Measurements from ENCODE around the gene KIF18A. TPM values are rescaled to one million over a fixed set of nuclear protein-coding genes. Genes with fewer than 3 reads are reported as not detected.
"Not testable (repeated sequence)": the region's sequence is repeated elsewhere in the genome, so short reads cannot be mapped to it uniquely, and the experiment has no call there.

Gene KIF18A
- total and polyA plus RNA-seq, 5 experiments from 2014 or later = 0.20 to 1.2 (median 0.41) TPM

DNA sequence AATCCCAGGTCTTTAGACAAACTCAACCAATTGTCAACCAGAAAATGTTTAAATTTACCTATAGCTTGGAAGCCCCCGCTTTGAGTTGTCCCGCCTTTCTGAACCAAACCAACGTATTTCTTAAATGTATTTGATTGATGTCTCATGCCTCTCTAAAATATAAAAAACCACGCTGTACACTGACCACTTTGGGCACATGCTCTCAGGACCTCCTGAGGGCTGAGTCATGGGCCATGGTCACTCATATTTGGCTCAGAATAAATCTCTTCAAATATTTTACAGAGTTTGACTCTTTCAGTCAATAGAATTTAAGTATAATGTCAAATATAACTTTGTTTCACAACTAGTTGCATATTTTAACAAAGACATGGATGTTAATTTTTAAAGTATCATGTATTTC lies 5.7 kb downstream of the KIF18A start:
- H3K4me1 Mint-ChIP-seq, H3K27me3 Mint-ChIP-seq, ATAC-seq, H3K4me3 Mint-ChIP-seq, H3K9me3 Mint-ChIP-seq, H3K36me3 Mint-ChIP-seq, DNase-seq, POLR2A ChIA-PET: not testable (repeated sequence)
- peak overlapping the region in 1 of 10 donors; percentile 28 for H3K27ac Mint-ChIP-seq

- Mint-ChIP-seq H3K27ac (no peak overlapping the region), H3K36me3 (no peaks in the 10 kb centered on the region)
- POLR2A ChIA-PET = no interaction called here
Observed at GRCh38 chr11:28100665-28101064, 7.3 kb downstream of the KIF18A start.

GRCh38 chr11:28099715-28100114 lies 8.2 kb downstream of the KIF18A start:
- no peak overlapping the region for H3K27ac Mint-ChIP-seq
- ATAC-seq (no peak), DNase-seq (no peak)
- no peaks in the 10 kb centered on the region for H3K9me3 Mint-ChIP-seq
- H3K4me3 Mint-ChIP-seq = no peak overlapping the region
- no peaks in the 10 kb centered on the region for H3K36me3 Mint-ChIP-seq
- peaks cover 0 to 4% (median 0%) of the 10 kb centered on the region in 5 donors for H3K27me3 Mint-ChIP-seq
- peaks cover 0 to 2% (median 0%) of the 10 kb centered on the region in 4 donors for H3K4me1 Mint-ChIP-seq
- POLR2A ChIA-PET = interaction anchor here (0.7 kb wide), 1 partner anchor 9 kb away, joined by 4 read pairs; no protein-coding TSS in a partner anchor

More at GRCh38 chr11:28100665-28101064, 7.3 kb downstream of the KIF18A start:
- Mint-ChIP-seq H3K4me3 (no peak overlapping the region), H3K4me1 (peaks cover 0 to 2% (median 0%) of the 10 kb centered on the region in 4 donors), H3K27me3 (peaks cover 0 to 4% (median 0%) of the 10 kb centered on the region in 5 donors), H3K9me3 (no peaks in the 10 kb centered on the region)
- no peak for DNase-seq
- no peak for ATAC-seq

DNA sequence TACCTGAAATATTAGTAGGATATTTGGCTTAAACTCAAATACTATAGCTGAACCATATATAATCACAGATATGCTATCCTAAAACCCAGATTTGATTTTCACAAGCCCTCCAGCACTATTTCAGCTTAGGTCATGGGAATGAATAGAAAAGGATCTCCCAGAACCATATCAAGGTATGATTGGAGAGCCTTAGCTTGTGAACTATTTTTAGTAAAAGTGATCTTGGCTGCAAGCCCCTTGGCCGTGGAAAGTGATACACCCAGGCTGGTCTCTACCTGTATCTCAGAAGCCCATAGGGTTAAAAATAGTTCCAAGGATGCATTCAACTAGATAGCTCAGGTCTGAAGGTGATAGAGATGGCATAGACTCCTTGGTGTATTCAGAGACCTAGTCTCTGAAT lies 9.7 kb downstream of the KIF18A start:
- Mint-ChIP-seq H3K27me3 (peaks cover 0 to 4% (median 0%) of the 10 kb centered on the region in 5 donors), H3K4me3 (no peak overlapping the region), H3K27ac (no peak overlapping the region), H3K36me3 (no peaks in the 10 kb centered on the region), H3K4me1 (peaks cover 0 to 2% (median 0%) of the 10 kb centered on the region in 4 donors), H3K9me3 (no peaks in the 10 kb centered on the region)
- POLR2A ChIA-PET = no interaction called here
- ATAC-seq (no peak), DNase-seq (no peak)

GRCh38 chr11:28092786-28093185 lies 15.2 kb downstream of the KIF18A start:
- Mint-ChIP-seq H3K4me3 (no peak overlapping the region), H3K27ac (no peak overlapping the region), H3K36me3 (no peaks in the 10 kb centered on the region), H3K9me3 (no peaks in the 10 kb centered on the region), H3K27me3 (no peaks in the 10 kb centered on the region), H3K4me1 (no peaks in the 10 kb centered on the region)
- ATAC-seq (no peak), DNase-seq (no peak)
- POLR2A ChIA-PET = no interaction called here

DNA sequence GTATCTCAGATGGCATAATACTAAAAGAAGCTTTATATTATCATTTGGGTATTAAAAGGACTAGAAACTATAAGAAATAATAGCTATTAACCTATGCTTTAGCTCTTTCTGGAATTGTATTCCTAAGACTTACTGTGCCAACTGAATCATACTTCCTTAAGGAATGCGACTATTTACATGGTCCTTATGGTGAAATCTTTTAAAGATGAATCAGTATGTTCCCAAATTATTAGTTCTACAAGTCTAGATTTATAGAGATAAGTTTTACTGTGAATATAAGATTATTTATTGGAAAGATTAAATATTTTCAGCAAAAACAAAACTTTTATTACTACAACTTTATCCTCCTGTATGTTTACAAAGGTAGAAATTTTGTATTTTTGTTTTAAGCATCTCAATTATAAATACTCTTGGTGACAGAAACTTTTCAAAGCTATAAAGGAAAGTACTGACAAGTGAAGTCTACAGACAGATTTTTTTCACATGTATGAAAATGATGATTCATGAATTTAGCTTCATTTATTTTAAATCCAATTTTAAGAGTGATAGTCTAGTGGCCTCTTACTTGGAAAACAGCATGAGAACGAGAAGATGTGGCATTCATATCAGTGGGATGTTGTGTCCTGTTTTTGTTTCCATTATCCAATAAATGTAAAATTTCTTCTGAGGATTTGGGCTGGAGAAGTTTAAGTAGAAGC lies 17.8 kb downstream of the KIF18A start:
- Mint-ChIP-seq H3K4me1 (no peaks in the 10 kb centered on the region), H3K4me3 (no peak overlapping the region), H3K9me3 (no peaks in the 10 kb centered on the region), H3K27me3 (no peaks in the 10 kb centered on the region), H3K27ac (no peak overlapping the region), H3K36me3 (no peaks in the 10 kb centered on the region)
- DNase-seq (no peak), ATAC-seq (no peak)
- POLR2A ChIA-PET = no interaction called here

GRCh38 chr11:28089378-28089777 lies 18.6 kb downstream of the KIF18A start:
- no peaks in the 10 kb centered on the region for H3K9me3 Mint-ChIP-seq
- no peak for ATAC-seq
- no peaks in the 10 kb centered on the region for H3K4me1 Mint-ChIP-seq
- no peaks in the 10 kb centered on the region for H3K36me3 Mint-ChIP-seq
- no peak for DNase-seq
- no peak overlapping the region for H3K4me3 Mint-ChIP-seq
- no peaks in the 10 kb centered on the region for H3K27me3 Mint-ChIP-seq
- H3K27ac Mint-ChIP-seq = no peak overlapping the region
- POLR2A ChIA-PET = no interaction called here

GRCh38 chr11:28087693-28088092 lies 20.3 kb downstream of the KIF18A start:
- H3K27ac Mint-ChIP-seq, H3K36me3 Mint-ChIP-seq, H3K27me3 Mint-ChIP-seq, H3K9me3 Mint-ChIP-seq, DNase-seq, POLR2A ChIA-PET, H3K4me3 Mint-ChIP-seq, ATAC-seq, H3K4me1 Mint-ChIP-seq: not testable (repeated sequence)

- H3K9me3 Mint-ChIP-seq, DNase-seq, ATAC-seq, H3K4me1 Mint-ChIP-seq, H3K4me3 Mint-ChIP-seq, H3K27me3 Mint-ChIP-seq, H3K36me3 Mint-ChIP-seq, POLR2A ChIA-PET, H3K27ac Mint-ChIP-seq: not testable (repeated sequence)
Observed at GRCh38 chr11:28087192-28087591, 20.8 kb downstream of the KIF18A start.

GRCh38 chr11:28086569-28086968 lies 21.4 kb downstream of the KIF18A start:
- Mint-ChIP-seq H3K36me3 (no peaks in the 10 kb centered on the region), H3K9me3 (no peaks in the 10 kb centered on the region), H3K27me3 (no peaks in the 10 kb centered on the region), H3K27ac (no peak overlapping the region), H3K4me3 (no peak overlapping the region), H3K4me1 (no peaks in the 10 kb centered on the region)
- POLR2A ChIA-PET = no interaction called here
- DNase-seq (no peak), ATAC-seq (no peak)

DNA sequence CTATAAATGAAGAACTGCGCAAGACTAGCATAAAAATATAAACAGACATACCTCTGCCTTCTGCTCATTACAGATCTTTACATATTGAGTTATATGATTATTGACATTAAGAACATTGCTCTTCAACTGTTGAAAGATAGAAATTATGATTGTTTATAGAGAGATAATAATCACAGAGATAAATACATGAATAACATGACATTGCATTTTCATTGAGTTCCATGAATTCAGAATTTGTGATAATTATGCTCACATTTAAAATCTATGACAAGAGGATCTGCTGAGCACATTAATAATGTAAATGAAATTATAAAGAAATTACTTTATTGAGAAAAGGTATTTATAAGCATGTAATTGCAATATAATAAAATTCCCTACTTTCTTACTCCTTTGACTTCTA lies 24.8 kb downstream of the KIF18A start:
- no peak for ATAC-seq

DNA sequence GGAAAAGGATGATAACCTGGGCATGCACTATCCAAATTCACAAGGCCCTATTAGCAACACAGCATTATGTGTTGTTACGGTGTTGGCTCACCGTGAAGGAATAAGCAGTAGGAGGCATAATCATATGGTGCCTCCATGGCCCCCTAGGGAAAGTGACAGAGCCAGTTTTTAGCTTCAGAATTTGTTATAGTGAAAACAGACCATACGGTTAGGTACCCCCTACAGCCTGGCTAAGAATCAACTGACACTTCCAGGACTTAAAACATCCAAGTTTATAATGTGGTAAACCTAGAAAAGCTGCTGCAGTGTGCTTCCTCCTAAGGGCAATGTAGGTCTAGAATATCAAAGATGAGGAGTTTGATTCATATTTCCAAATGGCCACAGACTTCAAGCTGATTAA lies 30.4 kb downstream of the KIF18A start:
- H3K36me3 Mint-ChIP-seq = peaks cover 0 to 1% (median 0%) of the 10 kb centered on the region in 3 donors
- H3K4me1 Mint-ChIP-seq = no peaks in the 10 kb centered on the region
- peak overlapping the region in 1 of 10 donors; percentile 29 for H3K27ac Mint-ChIP-seq
- ATAC-seq (no peak), DNase-seq (no peak)
- H3K27me3 Mint-ChIP-seq = no peaks in the 10 kb centered on the region
- H3K9me3 Mint-ChIP-seq = no peaks in the 10 kb centered on the region
- POLR2A ChIA-PET = no interaction called here
- H3K4me3 Mint-ChIP-seq = no peak overlapping the region

More for the DNA sequence above, 24.8 kb downstream of the KIF18A start:
- POLR2A ChIA-PET = no interaction called here
- H3K9me3 Mint-ChIP-seq = no peaks in the 10 kb centered on the region
- DNase-seq = no peak
- H3K4me3 Mint-ChIP-seq = no peak overlapping the region
- H3K27ac Mint-ChIP-seq = no peak overlapping the region
- no peaks in the 10 kb centered on the region for H3K27me3 Mint-ChIP-seq
- no peaks in the 10 kb centered on the region for H3K36me3 Mint-ChIP-seq
- no peaks in the 10 kb centered on the region for H3K4me1 Mint-ChIP-seq

- ATAC-seq = no peak
- Mint-ChIP-seq H3K36me3 (peaks cover 0 to 1% (median 0%) of the 10 kb centered on the region in 3 donors), H3K27ac (no peak overlapping the region), H3K9me3 (no peaks in the 10 kb centered on the region), H3K4me3 (no peak overlapping the region), H3K27me3 (no peaks in the 10 kb centered on the region), H3K4me1 (no peaks in the 10 kb centered on the region)
- POLR2A ChIA-PET = no interaction called here
- DNase-seq = no peak
Observed at GRCh38 chr11:28072321-28072720, 35.6 kb downstream of the KIF18A start.

GRCh38 chr11:28071305-28071704 lies 36.7 kb downstream of the KIF18A start:
- Mint-ChIP-seq H3K4me1 (no peaks in the 10 kb centered on the region), H3K36me3 (no peaks in the 10 kb centered on the region), H3K4me3 (no peak overlapping the region), H3K27me3 (no peaks in the 10 kb centered on the region), H3K27ac (no peak overlapping the region), H3K9me3 (no peaks in the 10 kb centered on the region)
- no peak for ATAC-seq
- no peak for DNase-seq
- POLR2A ChIA-PET = no interaction called here

All from naive thymus-derived CD8-positive, alpha-beta T cell (primary cell).